OCI-LY7 (cell line): ENCODE results near the gene ZNF181. TPM values are rescaled to one million over a fixed set of nuclear protein-coding genes. Genes with fewer than 3 reads are reported as not detected.

ENCODE experiments used
- BruUV-seq: library from RNA; stranded (reverse); fragments of 400-500 nt; replicated peaks from 2 replicates; lab custom pipeline; 2021; lab: Mats Ljungman, UMichigan
- CTCF ChIA-PET: fragments of 300-600 bp; sonication (Branson Sonifier 250); formaldehyde crosslinking; loops from one replicate; lab custom pipeline; 2022; ENCODE audit warnings: antibody characterized with exemption; ENCODE audit not compliant: unreplicated experiment; lab: Charles Lee
- POLR2A ChIA-PET: fragments of 300-600 bp; sonication (Branson Sonifier 250); formaldehyde crosslinking; loops from one replicate; lab custom pipeline; 2022; ENCODE audit warnings: antibody characterized with exemption; lab: Charles Lee
- DNase-seq: peaks from one replicate; pipeline ENCODE4 v3.0.0-alpha.2; 2015; ENCODE audit warnings: low spot score
- H2AFZ ChIP-seq: fragments of 200-600 bp; sonication (generic), shearing (Covaris generic); 2 replicates; pipeline ENCODE4 v1.6.1; 2014; ENCODE audit warnings: mild to moderate bottlenecking, antibody characterized with exemption, low read length, moderate library complexity
- H3K27ac ChIP-seq: fragments of 200-600 bp; sonication (generic); 2 replicates; pipeline ENCODE4 v1.5.1; 2014; ENCODE audit warnings: mixed run types, low read depth, mild to moderate bottlenecking, moderate library complexity, low read length, inconsistent platforms; ENCODE audit not compliant: poor library complexity, severe bottlenecking
- H3K36me3 ChIP-seq: fragments of 200-600 bp; sonication (generic); 2 replicates; pipeline ENCODE4 v1.6.1; 2014; ENCODE audit warnings: mild to moderate bottlenecking, antibody characterized with exemption, low read length, moderate library complexity, mixed read lengths; ENCODE audit not compliant: insufficient read depth
- H3K4me1 ChIP-seq: fragments of 200-600 bp; sonication (generic); 2 replicates; pipeline ENCODE4 v1.5.1; 2014; ENCODE audit warnings: mild to moderate bottlenecking, low read length; ENCODE audit not compliant: insufficient read depth, poor library complexity, severe bottlenecking
- H3K4me2 ChIP-seq: fragments of 200-600 bp; sonication (generic); 2 replicates; pipeline ENCODE4 v1.6.1; 2014; ENCODE audit warnings: mild to moderate bottlenecking, low read length
- H3K4me3 ChIP-seq: fragments of 200-600 bp; sonication (generic); 2 replicates; pipeline ENCODE4 v1.5.1; 2014; ENCODE audit warnings: mild to moderate bottlenecking, low read depth, low read length; ENCODE audit not compliant: poor library complexity, severe bottlenecking
- H3K79me2 ChIP-seq: fragments of 200-600 bp; sonication (generic); 2 replicates; pipeline ENCODE4 v1.6.1; 2016; ENCODE audit warnings: low read depth, mild to moderate bottlenecking, low read length, moderate library complexity, mixed read lengths; ENCODE audit not compliant: insufficient read depth
- H3K9me2 ChIP-seq: fragments of 200-600 bp; sonication (generic); 2 replicates; pipeline ENCODE4 v1.6.1; 2016; ENCODE audit warnings: mild to moderate bottlenecking, low read length, mixed read lengths; ENCODE audit not compliant: insufficient read depth
- H3K9me3 ChIP-seq: fragments of 200-600 bp; sonication (generic); 2 replicates; pipeline ENCODE4 v1.6.1; 2014; ENCODE audit warnings: mild to moderate bottlenecking, mixed run types, low read length, mixed read lengths
- H4K20me1 ChIP-seq: fragments of 200-600 bp; sonication (generic); 2 replicates; pipeline ENCODE4 v1.6.1; 2014; ENCODE audit warnings: mild to moderate bottlenecking, antibody characterized with exemption, low read length, moderate library complexity, mixed read lengths; ENCODE audit not compliant: insufficient read depth
- EZH2phosphoT487 ChIP-seq: fragments of 200-600 bp; sonication (generic); IDR thresholded peaks from 2 replicates; pipeline ENCODE4 v1.6.1; 2018; ENCODE audit warnings: low read depth, borderline replicate concordance, mild to moderate bottlenecking, mixed run types, antibody characterized with exemption, low read length, moderate library complexity, mixed read lengths
- intact Hi-C: fragments of 100-400 bp; cut with micrococcal nuclease; formaldehyde crosslinking; loops from one replicate; pipeline ENCODE4 v1.10.0; 2022; ENCODE audit not compliant: unreplicated experiment
- total RNA-seq, 2 experiments: library from RNA; depleted of rRNA in 1 of 2; stranded (reverse); fragments of >200 nt in 1 of 2; shearing (Covaris generic) in 1 of 2; gene quantifications; 2 replicates each; pipeline ENCODE4 v1.2.3, GENCODE V29; 2014 to 2022
- TF ChIP-seq, protein P1 (sequence below): fragments of 200-600 bp; sonication (generic); conservative IDR thresholded peaks from 2 replicates; pipeline ENCODE4 v1.5.1; 2014; ENCODE audit warnings: mild to moderate bottlenecking, antibody characterized with exemption, low read length, moderate library complexity, mixed read lengths

The ZNF181 gene
- total RNA-seq, 2 experiments from 2014 or later, result 8.3 to 18.8 TPM

DNA sequence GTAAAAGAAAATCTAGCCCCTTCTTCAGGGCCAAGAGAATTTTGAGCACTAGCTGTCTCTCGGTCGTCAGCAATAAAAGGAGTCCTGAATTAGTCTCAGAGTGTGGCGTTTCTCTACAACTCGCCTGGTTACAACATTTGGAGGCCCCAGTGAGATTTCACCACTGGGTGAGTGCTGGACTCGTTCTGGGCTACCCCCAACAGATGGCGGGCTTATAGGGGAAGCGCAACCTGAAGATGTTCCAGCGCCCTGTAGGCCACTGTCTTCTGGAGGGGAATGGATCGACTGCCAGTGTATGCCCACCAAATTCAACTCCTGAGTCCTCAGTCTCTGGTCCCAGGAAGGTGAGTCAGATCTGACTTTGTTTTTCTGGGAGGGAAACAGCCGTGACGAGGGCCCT is 11.7 kb upstream of the ZNF181 start:
- intact Hi-C loops, result no loop called here
- Histone ChIP-seq H3K27ac (no peak overlapping the region), H3K79me2 (no peaks in the 10 kb centered on the region), H3K9me3 (no peaks in the 10 kb centered on the region), H4K20me1 (no peaks in the 10 kb centered on the region), H3K4me1 (no peaks in the 10 kb centered on the region), H3K4me3 (no peak overlapping the region), H3K36me3 (no peaks in the 10 kb centered on the region), H3K4me2 (no peak overlapping the region), H3K9me2 (no peaks in the 10 kb centered on the region), H2AFZ (no peak overlapping the region)
- CTCF ChIA-PET, result no interaction called here
- TF ChIP-seq EZH2phosphoT487, result no peak
- TF ChIP-seq, protein P1, sequence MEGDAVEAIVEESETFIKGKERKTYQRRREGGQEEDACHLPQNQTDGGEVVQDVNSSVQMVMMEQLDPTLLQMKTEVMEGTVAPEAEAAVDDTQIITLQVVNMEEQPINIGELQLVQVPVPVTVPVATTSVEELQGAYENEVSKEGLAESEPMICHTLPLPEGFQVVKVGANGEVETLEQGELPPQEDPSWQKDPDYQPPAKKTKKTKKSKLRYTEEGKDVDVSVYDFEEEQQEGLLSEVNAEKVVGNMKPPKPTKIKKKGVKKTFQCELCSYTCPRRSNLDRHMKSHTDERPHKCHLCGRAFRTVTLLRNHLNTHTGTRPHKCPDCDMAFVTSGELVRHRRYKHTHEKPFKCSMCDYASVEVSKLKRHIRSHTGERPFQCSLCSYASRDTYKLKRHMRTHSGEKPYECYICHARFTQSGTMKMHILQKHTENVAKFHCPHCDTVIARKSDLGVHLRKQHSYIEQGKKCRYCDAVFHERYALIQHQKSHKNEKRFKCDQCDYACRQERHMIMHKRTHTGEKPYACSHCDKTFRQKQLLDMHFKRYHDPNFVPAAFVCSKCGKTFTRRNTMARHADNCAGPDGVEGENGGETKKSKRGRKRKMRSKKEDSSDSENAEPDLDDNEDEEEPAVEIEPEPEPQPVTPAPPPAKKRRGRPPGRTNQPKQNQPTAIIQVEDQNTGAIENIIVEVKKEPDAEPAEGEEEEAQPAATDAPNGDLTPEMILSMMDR, result no peak
- DNase-seq, result no peak
- no TSS peak for BruUV-seq
- POLR2A ChIA-PET, result no interaction called here

DNA sequence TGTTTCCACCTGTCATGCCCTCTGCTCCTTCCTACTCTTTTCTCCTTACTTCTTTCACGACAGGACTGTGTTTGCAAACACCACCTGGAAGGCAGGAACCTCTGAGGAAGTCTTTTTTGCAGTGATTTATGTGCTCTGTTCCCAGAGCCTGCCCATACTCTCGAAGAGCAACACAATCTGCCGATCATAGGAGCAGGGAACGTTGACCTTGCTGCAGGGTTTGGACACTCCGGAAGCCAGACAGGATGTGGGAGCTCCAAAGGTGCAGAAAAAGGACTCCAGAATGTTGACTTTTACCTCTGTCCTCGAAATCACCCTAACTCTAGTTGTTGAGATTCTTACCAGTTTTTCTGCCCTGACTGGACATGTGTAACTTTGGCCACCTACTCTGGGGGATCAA is 8.6 kb upstream of the ZNF181 start:
- no peak for DNase-seq
- BruUV-seq, result no TSS peak
- intact Hi-C loops, result no loop called here
- Histone ChIP-seq H3K36me3 (no peaks in the 10 kb centered on the region), H3K9me2 (no peaks in the 10 kb centered on the region), H3K4me3 (no peak overlapping the region), H3K79me2 (no peaks in the 10 kb centered on the region), H4K20me1 (no peaks in the 10 kb centered on the region), H2AFZ (no peak overlapping the region), H3K9me3 (no peaks in the 10 kb centered on the region), H3K4me1 (no peaks in the 10 kb centered on the region), H3K27ac (no peak overlapping the region), H3K4me2 (no peak overlapping the region)
- ChIA-PET CTCF (no interaction called here), POLR2A (no interaction called here)
- TF ChIP-seq EZH2phosphoT487, result no peak
- TF ChIP-seq, protein P1, result no peak

DNA sequence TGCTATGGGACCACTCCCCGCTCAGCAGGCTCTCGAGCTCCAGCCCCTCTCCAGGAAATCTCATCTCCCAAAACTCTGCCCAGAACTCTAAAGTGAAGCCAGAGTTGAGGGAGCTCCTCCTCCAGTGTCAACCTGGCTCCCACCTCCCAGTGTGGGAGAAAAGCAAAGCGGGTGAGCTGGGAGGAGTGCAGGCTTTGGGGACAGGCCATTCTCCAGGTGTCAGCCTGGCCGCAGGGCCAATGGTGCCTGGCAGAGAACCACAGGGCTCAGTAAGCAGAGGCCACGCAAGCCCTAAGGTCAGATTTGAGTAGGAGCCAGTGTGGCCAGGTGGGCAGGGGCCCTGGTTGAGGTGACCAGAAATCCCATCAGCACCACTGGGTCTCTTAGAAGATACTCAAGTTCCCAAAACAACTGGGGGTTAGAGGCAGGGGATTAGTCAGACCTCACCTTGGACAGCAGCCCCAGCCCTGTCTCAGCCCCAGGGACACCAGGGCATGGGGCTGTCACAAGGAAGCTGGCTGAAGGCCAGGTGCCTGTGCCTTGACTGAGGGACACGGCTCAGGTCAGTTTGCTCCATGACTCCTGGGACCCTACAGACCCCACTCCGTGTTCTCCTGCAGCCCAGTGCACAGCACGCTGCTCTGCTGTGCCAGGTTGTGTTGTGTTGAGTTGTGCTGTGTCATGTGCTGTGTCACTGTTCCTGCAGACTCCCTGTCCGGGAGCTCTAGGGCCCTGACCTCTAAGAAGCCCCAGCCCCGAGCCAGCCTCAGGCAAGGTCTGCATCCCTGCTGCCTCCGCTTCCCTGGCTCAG is 2.8 kb upstream of the ZNF181 start:
- Histone ChIP-seq H3K4me2 (no peak overlapping the region), H2AFZ (no peak overlapping the region), H3K9me3 (no peaks in the 10 kb centered on the region), H3K4me1 (peaks cover 17% of the 10 kb centered on the region), H3K36me3 (no peaks in the 10 kb centered on the region), H4K20me1 (no peaks in the 10 kb centered on the region), H3K27ac (no peak overlapping the region), H3K79me2 (no peaks in the 10 kb centered on the region), H3K4me3 (no peak overlapping the region), H3K9me2 (no peaks in the 10 kb centered on the region)
- TF ChIP-seq, protein P1, result no peak
- no peak for TF ChIP-seq EZH2phosphoT487
- DNase-seq, result no peak
- POLR2A ChIA-PET, result no interaction called here
- intact Hi-C loops, result no loop called here
- CTCF ChIA-PET, result no interaction called here
- no TSS peak for BruUV-seq
